SU-DHL-6 (cell line): ENCODE data around the gene ULBP2.
"Not testable (repeated sequence)": the region's sequence is repeated elsewhere in the genome, so short reads cannot be mapped to it uniquely, and the experiment has no call there.

Experiments used
- H2AFZ ChIP-seq: fragments of 200-600 bp; sonication (generic); 2 replicates; pipeline ENCODE4 v1.6.1; 2014; ENCODE audit warnings: low read depth, mild to moderate bottlenecking, moderate library complexity, mixed read lengths, antibody characterized with exemption, low read length; ENCODE audit not compliant: severe bottlenecking
- H3F3A ChIP-seq: fragments of 200-600 bp; shearing (Covaris generic); 2 replicates; pipeline ENCODE4 v1.6.0; 2016; ENCODE audit warnings: antibody characterized with exemption, mild to moderate bottlenecking; ENCODE audit not compliant: insufficient read depth
- H3K27ac ChIP-seq: fragments of 200-600 bp; sonication (generic); 2 replicates; pipeline ENCODE4 v1.5.1; 2016; ENCODE audit warnings: low read depth, mild to moderate bottlenecking, low read length, moderate library complexity, mixed read lengths
- H3K27me3 ChIP-seq: fragments of 200-600 bp; sonication (generic), shearing (Covaris generic); 2 replicates; pipeline ENCODE4 v1.6.0; 2014; ENCODE audit warnings: mild to moderate bottlenecking, low read length
- H3K36me3 ChIP-seq: fragments of 200-600 bp; sonication (generic); 2 replicates; pipeline ENCODE4 v1.6.1; 2014; ENCODE audit warnings: mild to moderate bottlenecking, low read length, mixed read lengths
- H3K4me2 ChIP-seq: fragments of 300-600, 200-600 bp; shearing (Covaris generic), sonication (generic); 2 replicates; pipeline ENCODE4 v1.6.0; 2014; ENCODE audit warnings: low read length, low read depth, mild to moderate bottlenecking; ENCODE audit not compliant: poor library complexity, severe bottlenecking
- H3K4me3 ChIP-seq: fragments of 200-600 bp; sonication (generic); 2 replicates; pipeline ENCODE4 v1.5.1; 2014; ENCODE audit warnings: antibody characterized with exemption, low read length, mild to moderate bottlenecking, mixed read lengths; ENCODE audit not compliant: insufficient read depth, poor library complexity, severe bottlenecking
- H3K79me2 ChIP-seq: fragments of 200-600 bp; sonication (generic); 2 replicates; pipeline ENCODE4 v1.6.1; 2014; ENCODE audit warnings: mild to moderate bottlenecking, low read length, moderate library complexity; ENCODE audit not compliant: insufficient read depth
- H3K9ac ChIP-seq: fragments of 200-600 bp; sonication (generic); 2 replicates; pipeline ENCODE4 v1.7.0; 2014; ENCODE audit warnings: mild to moderate bottlenecking, low read length
- H3K9me2 ChIP-seq: fragments of 200-600 bp; sonication (generic); replicated peaks from 2 replicates; pipeline ENCODE4 v1.6.1; 2014; ENCODE audit warnings: low read length; ENCODE audit not compliant: insufficient read depth
- H3K9me3 ChIP-seq: fragments of 200-600 bp; sonication (generic); 2 replicates; pipeline ENCODE4 v1.6.1; 2014; ENCODE audit warnings: low read length, mixed read lengths; ENCODE audit not compliant: insufficient read depth
- H4K20me1 ChIP-seq: fragments of 200-600 bp; sonication (generic); 2 replicates; pipeline ENCODE4 v1.6.1; 2014; ENCODE audit warnings: low read depth, mild to moderate bottlenecking, antibody characterized with exemption, low read length, moderate library complexity, mixed read lengths
- EZH2phosphoT487 ChIP-seq: fragments of 200-600 bp; sonication (generic), shearing (Covaris generic); conservative IDR thresholded peaks from 2 replicates; pipeline ENCODE4 v1.6.1; 2018; ENCODE audit warnings: mild to moderate bottlenecking, antibody characterized with exemption, low read length, moderate library complexity, mixed read lengths
- TF ChIP-seq, protein P1 (sequence below): fragments of 200-600 bp; sonication (generic); IDR thresholded peaks from one replicate; pipeline ENCODE4 v1.5.1; 2017; ENCODE audit warnings: antibody characterized with exemption, mild to moderate bottlenecking, low read length, moderate library complexity; ENCODE audit not compliant: insufficient read depth, poor library complexity, severe bottlenecking

ULBP2 gene

DNA sequence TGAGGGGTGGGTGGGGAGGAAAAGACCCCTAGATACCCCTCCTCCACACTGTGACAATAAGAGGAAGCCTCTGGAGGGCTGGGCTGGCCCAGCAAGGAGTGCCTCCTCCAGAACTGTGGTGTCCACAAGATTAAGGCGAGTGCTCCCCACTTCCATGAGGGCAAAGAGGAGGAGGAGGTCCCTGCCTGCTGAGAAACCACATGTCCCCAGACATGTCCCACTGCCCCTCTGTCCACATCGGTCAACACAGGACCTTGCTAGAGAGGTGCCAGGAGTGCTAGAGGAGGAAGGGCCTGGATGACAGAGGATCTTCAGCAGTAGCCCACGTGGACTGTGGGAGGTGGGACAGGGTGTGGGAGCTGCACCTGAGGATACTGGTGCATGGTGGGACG is 22.0 kb upstream of the ULBP2 start:
- Histone ChIP-seq H2AFZ (no peak overlapping the region), H3K27me3 (no peaks in the 10 kb centered on the region), H3K9me2 (no peaks in the 10 kb centered on the region), H3K9me3 (no peaks in the 10 kb centered on the region), H3F3A (no peaks in the 10 kb centered on the region), H3K4me2 (no peak overlapping the region), H3K4me3 (no peak overlapping the region), H3K9ac (no peak overlapping the region), H3K79me2 (no peaks in the 10 kb centered on the region), H4K20me1 (no peaks in the 10 kb centered on the region), H3K27ac (no peak overlapping the region), H3K36me3 (no peaks in the 10 kb centered on the region)
- TF ChIP-seq EZH2phosphoT487, result no peak
- TF ChIP-seq, protein P1, sequence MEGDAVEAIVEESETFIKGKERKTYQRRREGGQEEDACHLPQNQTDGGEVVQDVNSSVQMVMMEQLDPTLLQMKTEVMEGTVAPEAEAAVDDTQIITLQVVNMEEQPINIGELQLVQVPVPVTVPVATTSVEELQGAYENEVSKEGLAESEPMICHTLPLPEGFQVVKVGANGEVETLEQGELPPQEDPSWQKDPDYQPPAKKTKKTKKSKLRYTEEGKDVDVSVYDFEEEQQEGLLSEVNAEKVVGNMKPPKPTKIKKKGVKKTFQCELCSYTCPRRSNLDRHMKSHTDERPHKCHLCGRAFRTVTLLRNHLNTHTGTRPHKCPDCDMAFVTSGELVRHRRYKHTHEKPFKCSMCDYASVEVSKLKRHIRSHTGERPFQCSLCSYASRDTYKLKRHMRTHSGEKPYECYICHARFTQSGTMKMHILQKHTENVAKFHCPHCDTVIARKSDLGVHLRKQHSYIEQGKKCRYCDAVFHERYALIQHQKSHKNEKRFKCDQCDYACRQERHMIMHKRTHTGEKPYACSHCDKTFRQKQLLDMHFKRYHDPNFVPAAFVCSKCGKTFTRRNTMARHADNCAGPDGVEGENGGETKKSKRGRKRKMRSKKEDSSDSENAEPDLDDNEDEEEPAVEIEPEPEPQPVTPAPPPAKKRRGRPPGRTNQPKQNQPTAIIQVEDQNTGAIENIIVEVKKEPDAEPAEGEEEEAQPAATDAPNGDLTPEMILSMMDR, result no peak

DNA sequence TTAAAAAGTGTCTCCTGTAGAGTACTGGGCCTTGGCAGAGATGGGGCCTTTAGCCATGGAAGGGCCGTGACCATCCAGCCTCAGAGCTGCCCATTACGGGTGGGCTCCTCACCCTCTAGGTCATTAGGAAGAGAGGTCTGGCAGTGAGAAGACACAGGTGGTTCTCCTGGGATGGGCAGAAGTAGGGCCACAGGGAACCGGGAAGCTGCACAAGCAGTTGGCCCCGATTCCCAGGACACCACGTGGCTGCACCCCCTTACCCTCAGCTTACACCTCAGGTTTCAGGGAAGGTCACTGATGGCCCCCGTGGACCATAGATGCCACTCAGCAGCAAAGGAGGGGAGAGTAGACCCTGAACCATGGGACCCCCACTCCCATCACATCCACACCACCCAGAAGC is 20.5 kb upstream of the ULBP2 start:
- H3K9me3 ChIP-seq, result no peaks in the 10 kb centered on the region
- H4K20me1 ChIP-seq, result no peaks in the 10 kb centered on the region
- H2AFZ ChIP-seq, result no peak overlapping the region
- no peaks in the 10 kb centered on the region for H3K79me2 ChIP-seq
- H3K27me3 ChIP-seq, result no peaks in the 10 kb centered on the region
- no peak overlapping the region for H3K4me3 ChIP-seq
- no peak overlapping the region for H3K27ac ChIP-seq
- TF ChIP-seq, protein P1, result no peak
- TF ChIP-seq EZH2phosphoT487, result no peak
- H3K4me2 ChIP-seq, result no peak overlapping the region
- H3F3A ChIP-seq, result no peaks in the 10 kb centered on the region
- H3K36me3 ChIP-seq, result no peaks in the 10 kb centered on the region
- H3K9me2 ChIP-seq, result no peaks in the 10 kb centered on the region
- no peak overlapping the region for H3K9ac ChIP-seq

DNA sequence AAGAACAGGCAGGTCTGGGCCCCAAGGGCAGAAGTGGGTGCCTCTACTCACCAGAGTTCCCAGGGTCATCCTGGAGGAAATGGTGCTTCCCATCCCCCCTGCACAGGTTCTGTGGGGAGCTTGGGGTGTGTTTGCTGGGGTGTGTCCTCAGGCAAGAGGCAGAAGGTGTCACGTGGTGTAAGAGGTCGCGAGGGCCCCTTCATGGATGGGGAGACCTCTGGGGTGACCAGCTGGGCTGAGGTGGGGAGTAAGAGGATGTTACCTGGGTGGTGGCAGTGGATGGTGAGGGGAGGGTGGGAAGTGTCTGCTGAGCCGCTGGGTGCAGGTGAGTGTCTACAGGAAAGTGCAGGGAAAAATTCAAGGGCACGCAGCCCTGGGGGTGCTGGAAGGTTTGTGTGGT is 19.7 kb upstream of the ULBP2 start:
- not testable (repeated sequence) for H3F3A ChIP-seq, H3K36me3 ChIP-seq, H3K4me2 ChIP-seq, H3K27ac ChIP-seq, H3K79me2 ChIP-seq, H3K9ac ChIP-seq, H2AFZ ChIP-seq, H3K9me2 ChIP-seq, H3K4me3 ChIP-seq, H3K9me3 ChIP-seq, H4K20me1 ChIP-seq, H3K27me3 ChIP-seq

DNA sequence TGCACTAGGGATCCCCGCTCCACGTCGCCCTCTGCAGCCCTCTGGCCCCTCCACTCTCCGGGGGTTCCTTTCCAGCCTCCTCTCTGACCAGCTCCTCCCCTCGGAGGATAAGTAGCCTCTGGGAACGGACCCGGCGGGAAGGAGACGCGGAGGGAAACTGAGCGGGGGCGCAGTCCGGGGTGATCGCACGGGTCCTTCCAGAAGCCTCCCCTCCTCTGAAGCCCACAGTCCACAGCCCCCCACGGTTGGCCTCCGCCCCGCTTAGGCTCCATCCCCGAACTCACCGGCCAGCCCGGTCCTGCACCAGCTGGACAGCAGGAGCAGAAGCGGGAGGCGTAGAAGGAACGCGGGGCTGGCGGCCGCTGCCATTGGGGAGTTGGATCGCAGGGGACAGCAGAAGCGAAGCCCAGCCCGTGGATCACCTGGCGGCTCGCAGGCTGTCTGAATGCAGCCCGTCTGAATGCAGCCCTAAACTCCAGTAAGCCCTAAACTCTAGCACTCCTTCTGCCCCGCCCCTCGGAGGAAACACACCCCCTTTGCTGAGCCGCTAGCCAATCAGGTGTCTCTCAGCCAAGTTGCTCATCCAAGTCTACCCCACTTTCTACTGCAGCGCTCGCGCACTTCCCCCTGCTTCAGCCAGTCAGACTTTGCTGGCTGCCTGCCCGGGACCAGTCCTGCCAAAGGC is 19.0 kb upstream of the ULBP2 start, which contains the start of gene RAET1G:
Gene RAET1G, minus strand, starts transcription at position 480 of the 685 bp plus-strand sequence. Its CDS starts 111 bp downstream, at position 369.
- Histone ChIP-seq H3K27ac (no peak within 1 kb of the TSS), H4K20me1 (no peaks in the 10 kb centered on the region), H3K9me2 (no peaks in the 10 kb centered on the region), H3K4me2 (no peak within 1 kb of the TSS), H2AFZ (no peak within 1 kb of the TSS), H3K79me2 (no peaks in the 10 kb centered on the region), H3K4me3 (no peak within 1 kb of the TSS), H3K9ac (no peak within 1 kb of the TSS), H3K36me3 (no peaks in the 10 kb centered on the region), H3K27me3 (no peaks in the 10 kb centered on the region), H3F3A (no peaks in the 10 kb centered on the region), H3K9me3 (no peaks in the 10 kb centered on the region)
- no peak for TF ChIP-seq EZH2phosphoT487
- TF ChIP-seq, protein P1, result no peak
